NCI-H1436 treated with DMSO at 0.1 percent for 48 hours (cell line): ENCODE data around the gene ALDH1L1.

Experiments used
- DNase-seq: peaks from one replicate; lab custom pipeline; 2025; lab: John Stamatoyannopoulos, UW

Gene ALDH1L1

DNA sequence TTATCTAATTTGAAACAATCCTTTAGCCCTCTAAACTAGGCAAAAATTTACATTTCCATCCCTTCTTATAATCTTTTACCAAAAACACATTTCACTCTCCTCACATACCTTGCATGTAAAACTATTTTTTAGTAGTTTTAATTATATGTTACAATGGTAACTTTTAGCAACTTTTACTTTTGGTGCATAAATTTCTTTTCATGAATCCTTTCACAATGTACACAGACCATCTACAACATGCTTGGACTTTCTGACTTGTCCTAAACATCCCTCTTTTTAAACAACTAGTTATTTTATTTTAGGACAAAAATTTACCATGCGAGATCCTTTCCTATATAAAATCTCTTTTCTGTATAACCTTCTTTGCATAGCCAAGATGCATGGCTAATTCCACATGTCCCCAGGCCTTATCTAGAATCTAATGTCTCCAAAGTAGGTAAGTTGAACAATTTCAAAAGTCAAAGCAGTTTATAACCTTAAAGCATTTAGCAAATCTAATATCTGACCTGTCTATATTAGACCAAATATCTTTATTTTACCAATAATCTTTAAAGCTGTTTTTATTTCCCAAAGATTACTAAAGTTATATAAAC is 14.4 kb upstream of the ALDH1L1 start:
- DNase-seq = no peak

DNA sequence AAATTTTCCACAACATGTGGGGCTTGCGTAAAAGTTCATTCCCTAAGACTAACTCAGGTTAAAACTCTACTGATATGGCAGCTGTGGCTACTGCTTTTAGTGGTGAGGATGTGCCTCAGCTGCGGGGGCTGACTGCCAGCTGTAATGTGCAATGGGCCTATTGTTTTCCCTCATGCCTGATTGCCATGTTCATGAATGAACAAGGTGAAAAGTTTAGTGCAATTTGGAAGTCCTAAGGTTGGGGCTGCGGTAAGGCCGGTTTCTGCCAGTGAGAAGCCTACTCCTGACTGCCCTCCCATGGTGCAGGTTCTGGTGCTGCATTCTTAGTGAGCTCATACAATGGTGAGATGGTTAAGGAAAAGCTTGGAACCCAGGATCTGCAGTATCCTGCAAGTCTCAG is 10.9 kb upstream of the ALDH1L1 start:
- no peak for DNase-seq

GRCh38 chr3:126187920-126188319 is 7.5 kb upstream of the ALDH1L1 start:
- DNase-seq = no peak

- no peak for DNase-seq
Measured at GRCh38 chr3:126186749-126187148, 6.4 kb upstream of the ALDH1L1 start.

- no peak for DNase-seq
Measured at GRCh38 chr3:126186271-126186670, 5.9 kb upstream of the ALDH1L1 start.

- DNase-seq = no peak
Measured at GRCh38 chr3:126184465-126185000, 4.1 kb upstream of the ALDH1L1 start.

DNA sequence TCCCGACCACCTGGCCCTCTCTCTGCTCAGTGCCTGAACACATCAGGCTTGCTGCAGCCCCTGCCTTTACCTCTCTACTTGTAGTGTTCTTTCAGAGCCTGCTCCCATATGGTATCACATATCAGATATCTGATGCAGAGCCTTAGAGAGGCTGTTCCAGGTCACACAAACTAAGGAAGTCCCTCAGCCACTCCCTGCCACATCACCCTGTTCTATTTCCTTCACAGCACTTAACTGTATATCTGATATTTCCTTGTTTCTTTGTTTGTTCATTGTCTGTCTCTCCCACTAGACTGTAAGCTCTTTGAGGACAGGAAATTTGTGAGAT is 976 bp upstream of the ALDH1L1 start:
- DNase-seq = no peak

GRCh38 chr3:126179825-126180476 is 435 bp downstream of the ALDH1L1 start:
- DNase-seq = no peak

GRCh38 chr3:126170073-126170777 is 10.2 kb downstream of the ALDH1L1 start:
- no peak for DNase-seq

GRCh38 chr3:126167566-126167965 is 12.8 kb downstream of the ALDH1L1 start:
- DNase-seq = no peak

- DNase-seq = no peak
Measured at GRCh38 chr3:126166009-126166408, 14.4 kb downstream of the ALDH1L1 start.

- DNase-seq = no peak
Measured at GRCh38 chr3:126161309-126161708, 19.1 kb downstream of the ALDH1L1 start.

DNA sequence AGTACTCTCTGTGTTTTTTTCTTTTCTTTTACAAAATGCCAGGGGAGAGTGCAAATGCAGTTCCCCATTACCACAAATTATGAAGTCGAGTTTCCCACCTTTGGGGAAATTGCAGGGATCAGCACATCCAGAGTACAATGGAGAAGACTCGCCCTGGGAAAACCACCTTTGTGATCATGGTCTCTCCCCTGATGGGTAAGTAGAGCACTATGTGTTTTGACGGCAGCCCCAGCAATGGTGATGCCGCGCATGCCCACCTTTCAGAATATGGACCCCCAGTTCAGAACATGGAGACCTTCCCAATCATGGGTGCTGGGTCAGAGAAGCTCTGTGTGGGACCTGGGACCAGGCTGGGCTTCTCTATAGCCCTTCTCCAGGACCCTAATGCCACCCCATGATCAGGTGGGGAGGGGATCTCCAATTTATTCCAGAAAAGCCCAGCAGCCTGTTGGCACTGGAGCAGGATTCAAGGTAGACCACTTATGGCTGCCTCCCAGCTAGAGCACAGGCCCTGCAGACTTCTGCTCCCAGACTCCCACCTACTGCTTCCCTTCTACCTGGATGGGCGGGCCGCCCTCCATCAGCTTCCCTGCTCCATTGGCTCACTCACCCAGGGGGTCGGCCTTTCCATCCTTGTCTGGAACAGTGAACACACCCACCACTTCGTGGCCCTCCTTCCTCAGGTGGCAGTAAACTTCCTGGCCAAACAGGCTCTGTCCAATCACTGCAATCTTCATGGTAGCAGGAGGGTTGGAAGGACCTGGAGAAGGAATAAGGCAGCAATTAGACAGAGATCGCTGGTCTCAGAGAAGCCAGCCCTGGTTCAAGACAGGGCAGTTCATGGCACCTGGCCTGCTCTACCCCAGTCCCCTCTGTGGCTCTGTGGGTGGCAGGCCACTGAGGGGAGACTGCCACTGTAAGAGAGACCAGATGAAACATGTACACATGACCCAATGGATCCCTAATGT is 19.9 kb downstream of the ALDH1L1 start:
- DNase-seq = no peak

DNA sequence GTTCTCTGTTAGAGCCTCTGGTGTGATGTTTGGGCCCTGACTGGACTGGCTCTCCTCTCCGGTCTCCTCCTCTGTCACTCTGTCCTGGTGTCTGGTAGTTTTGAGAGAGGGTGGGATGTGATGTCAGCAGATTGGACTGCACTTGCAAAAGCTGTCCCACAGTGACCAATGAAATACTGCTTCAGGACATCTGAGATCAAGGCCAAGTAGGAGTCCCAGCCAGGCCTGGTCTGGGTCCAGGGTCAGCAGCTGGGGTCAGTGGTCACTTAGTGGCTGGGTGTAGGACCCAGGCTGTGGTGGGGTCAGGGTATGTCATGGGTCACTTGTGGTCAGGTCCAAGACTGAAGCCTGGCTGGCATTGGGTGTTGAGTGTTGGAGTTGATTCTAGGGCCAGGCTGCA is 20.9 kb downstream of the ALDH1L1 start:
- DNase-seq = no peak

GRCh38 chr3:126158912-126159454 is 21.4 kb downstream of the ALDH1L1 start:
- DNase-seq = no peak

GRCh38 chr3:126158016-126158911 is 22.1 kb downstream of the ALDH1L1 start:
- no peak for DNase-seq

DNA sequence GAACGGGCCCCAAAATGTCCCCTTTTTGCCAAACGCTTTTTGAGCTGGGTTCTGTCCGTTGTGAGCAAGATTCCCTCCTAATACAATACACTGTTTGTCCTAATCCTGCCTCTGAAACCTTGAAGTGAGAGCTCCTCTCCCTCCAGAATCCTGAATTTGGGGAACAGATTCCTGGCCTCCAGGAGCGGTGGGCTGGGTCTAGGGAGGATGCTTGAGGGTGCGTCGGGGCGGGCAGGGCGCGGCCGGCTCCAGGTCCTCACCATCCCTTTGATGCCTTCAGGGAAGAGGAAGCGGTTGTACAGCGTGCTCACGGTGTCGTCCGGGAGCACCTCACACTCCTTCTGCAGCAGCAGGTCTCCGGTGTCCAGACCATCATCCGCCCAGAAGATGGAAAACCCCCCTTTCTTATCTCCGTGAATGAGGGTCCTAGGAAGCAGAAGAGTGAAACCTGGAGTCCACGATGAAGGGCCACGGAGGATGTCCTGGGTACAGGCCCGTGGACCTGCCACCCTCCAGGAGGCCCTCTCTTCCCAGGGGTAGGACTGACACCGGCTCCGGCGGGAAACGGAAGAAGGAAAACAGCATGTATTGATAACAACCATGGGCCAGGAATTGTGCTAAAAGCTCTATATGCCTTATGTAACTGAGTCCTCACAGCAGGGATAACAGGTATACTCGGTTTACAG is 23.2 kb downstream of the ALDH1L1 start:
- no peak for DNase-seq

- no peak for DNase-seq
Measured at GRCh38 chr3:126156468-126156867, 23.9 kb downstream of the ALDH1L1 start.

- DNase-seq = no peak
Measured at GRCh38 chr3:126155819-126156218, 24.6 kb downstream of the ALDH1L1 start.

- no peak for DNase-seq
Measured at GRCh38 chr3:126155280-126155640, 25.1 kb downstream of the ALDH1L1 start.
